Measurements from ENCODE around the gene COPS3.
"Not testable (repeated sequence)": the region's sequence is repeated elsewhere in the genome, so short reads cannot be mapped to it uniquely, and the experiment has no call there.

DNA sequence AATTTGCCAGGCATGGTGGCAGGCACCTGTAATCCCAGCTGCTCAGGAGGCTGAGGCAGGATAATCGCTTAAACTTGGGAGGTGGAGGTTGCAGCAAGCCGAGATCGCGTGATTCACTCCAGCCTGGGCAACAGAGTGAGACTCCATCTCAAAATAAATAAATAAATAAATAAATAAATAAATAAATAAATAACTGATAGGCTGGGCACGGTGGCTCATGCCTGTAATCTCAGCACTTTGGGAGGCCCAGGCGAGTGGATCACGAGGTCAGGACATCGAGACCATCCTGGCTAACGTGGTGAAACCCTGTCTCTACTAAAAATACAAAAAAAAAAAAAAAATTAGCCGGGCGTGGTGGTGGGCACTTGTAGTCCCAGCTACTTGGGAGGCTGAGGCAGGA is 25.4 kb downstream of the COPS3 start:
- TF ChIP-seq, protein P1, sequence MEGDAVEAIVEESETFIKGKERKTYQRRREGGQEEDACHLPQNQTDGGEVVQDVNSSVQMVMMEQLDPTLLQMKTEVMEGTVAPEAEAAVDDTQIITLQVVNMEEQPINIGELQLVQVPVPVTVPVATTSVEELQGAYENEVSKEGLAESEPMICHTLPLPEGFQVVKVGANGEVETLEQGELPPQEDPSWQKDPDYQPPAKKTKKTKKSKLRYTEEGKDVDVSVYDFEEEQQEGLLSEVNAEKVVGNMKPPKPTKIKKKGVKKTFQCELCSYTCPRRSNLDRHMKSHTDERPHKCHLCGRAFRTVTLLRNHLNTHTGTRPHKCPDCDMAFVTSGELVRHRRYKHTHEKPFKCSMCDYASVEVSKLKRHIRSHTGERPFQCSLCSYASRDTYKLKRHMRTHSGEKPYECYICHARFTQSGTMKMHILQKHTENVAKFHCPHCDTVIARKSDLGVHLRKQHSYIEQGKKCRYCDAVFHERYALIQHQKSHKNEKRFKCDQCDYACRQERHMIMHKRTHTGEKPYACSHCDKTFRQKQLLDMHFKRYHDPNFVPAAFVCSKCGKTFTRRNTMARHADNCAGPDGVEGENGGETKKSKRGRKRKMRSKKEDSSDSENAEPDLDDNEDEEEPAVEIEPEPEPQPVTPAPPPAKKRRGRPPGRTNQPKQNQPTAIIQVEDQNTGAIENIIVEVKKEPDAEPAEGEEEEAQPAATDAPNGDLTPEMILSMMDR (IDR thresholded peaks at IDR 0.05), result not testable (repeated sequence)
- TF ChIP-seq POLR2A, POLR2AphosphoS5 (IDR thresholded peaks at IDR 0.05): not testable (repeated sequence)
